ENCODE results near the gene PBX4.

Gene PBX4

GRCh38 chr19:19525611-19526380 lies 92.7 kb downstream of the PBX4 start:
- DNase-seq (ENCODE audit: low spot score) = no peak

GRCh38 chr19:19524053-19524452 lies 94.4 kb downstream of the PBX4 start:
- DNase-seq (ENCODE audit: low spot score) = no peak

- DNase-seq (ENCODE audit: low spot score) = no peak
These were observed 95.3 kb downstream of the PBX4 start for GRCh38 chr19:19523177-19523576.

- no peak for DNase-seq (ENCODE audit: low spot score)
These were observed 97.5 kb downstream of the PBX4 start for GRCh38 chr19:19520989-19521388.

GRCh38 chr19:19517235-19517619 lies 101.3 kb downstream of the PBX4 start:
- DNase-seq (ENCODE audit: low spot score) = no peak

GRCh38 chr19:19515642-19516519 lies 102.6 kb downstream of the PBX4 start, which contains the start of gene NDUFA13:
NDUFA13 (plus strand) TSS chr19:19516225; CDS start chr19:19516239, 14 bp downstream.
- peak; percentile 86 for DNase-seq (ENCODE audit: low spot score)

- no peak for DNase-seq (ENCODE audit: low spot score)
These were observed 103.4 kb downstream of the PBX4 start, which contains the start of gene TSSK6 for GRCh38 chr19:19514881-19515641. TSSK6 (minus strand) TSS chr19:19515548; CDS start chr19:19515427, 121 bp downstream.

GRCh38 chr19:19514215-19514657 lies 104.3 kb downstream of the PBX4 start:
- no peak for DNase-seq (ENCODE audit: low spot score)

- no peak for DNase-seq (ENCODE audit: low spot score)
These were observed 104.8 kb downstream of the PBX4 start for GRCh38 chr19:19513682-19514081.
